ENCODE results near the gene ALG14. TPM values are rescaled to one million over a fixed set of nuclear protein-coding genes. Genes with fewer than 3 reads are reported as not detected.

The ALG14 gene
- total RNA-seq, 1 experiment from 2014 or later: 2.1 TPM

DNA sequence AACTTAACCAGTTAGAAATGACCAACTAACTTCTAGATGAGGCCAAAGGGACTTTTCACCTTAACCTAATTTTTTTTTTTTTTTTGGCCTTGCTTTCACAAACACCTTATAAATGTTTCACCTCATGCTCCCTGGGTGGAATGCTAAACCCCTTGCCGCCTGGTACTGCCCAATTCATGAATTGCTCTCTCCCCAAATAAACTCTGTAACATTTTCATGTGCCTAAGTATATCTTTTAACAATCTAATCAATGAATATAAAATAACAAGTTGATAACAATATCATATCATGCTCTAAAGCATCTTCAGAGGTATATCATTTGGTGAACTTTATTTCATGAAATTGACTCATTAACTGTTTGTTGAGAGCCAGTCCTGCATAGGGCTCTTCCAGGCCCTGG, 134.9 kb downstream of the ALG14 start:
- H3K36me3 ChIP-seq: 0 out of 2 replicates have a peak, but pooled peaks cover 3% of the 10 kb centered on the region

DNA sequence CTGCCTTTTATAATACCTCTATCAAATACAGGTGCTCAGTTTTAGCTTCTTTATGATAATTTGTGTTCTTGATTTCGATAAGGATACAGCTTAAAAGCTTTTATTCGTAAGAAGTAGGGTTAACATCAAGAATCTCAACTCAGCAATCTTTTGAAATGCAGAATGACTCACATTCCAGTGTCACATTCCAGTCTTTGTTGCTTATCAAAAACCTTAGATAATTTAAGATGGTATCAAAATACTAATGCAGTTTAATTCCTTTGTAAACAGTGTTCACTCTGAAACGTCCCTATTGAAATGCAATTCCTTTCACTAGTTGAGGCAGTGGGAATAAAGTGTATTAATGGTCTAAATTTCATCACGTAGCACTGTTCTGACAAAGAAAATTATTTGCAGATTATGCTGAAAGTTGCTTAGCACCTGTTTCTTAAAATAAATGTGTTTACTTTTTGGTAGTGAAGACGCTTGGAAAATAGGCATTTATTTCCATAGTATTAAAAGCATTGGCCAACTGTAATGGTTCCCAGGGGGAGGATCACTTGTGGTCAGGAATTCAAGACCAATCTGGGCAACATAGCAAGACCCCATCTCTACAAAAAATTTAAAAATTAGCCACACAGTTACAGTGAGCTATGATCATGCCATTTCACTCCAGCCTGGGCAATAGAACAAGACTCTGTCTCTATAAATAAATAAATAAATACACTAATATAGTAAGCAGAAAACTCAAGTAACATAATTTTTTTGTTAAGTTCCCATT, 135.7 kb downstream of the ALG14 start:
- peak overlapping the region; percentile 53 for H3K27ac ChIP-seq
- peaks cover 51% of the 10 kb centered on the region for H3K4me1 ChIP-seq (replicated peaks)
- peak in 1 of 2 experiments; percentile 60 for DNase-seq (ENCODE audit: low read depth in 1 of 2, low spot score in 2 of 2)
- H3K4me3 ChIP-seq: no peak overlapping the region
- 0 out of 2 replicates have a peak, but pooled peaks cover 3% of the 10 kb centered on the region for H3K36me3 ChIP-seq
- H3K27me3 ChIP-seq (replicated peaks): no peaks in the 10 kb centered on the region
- no peaks in the 10 kb centered on the region for H3K9me3 ChIP-seq (replicated peaks)

More for the DNA sequence above, 134.9 kb downstream of the ALG14 start:
- no peaks in the 10 kb centered on the region for H3K27me3 ChIP-seq (replicated peaks)
- no peak for DNase-seq (ENCODE audit: low read depth in 1 of 2, low spot score in 2 of 2)
- no peaks in the 10 kb centered on the region for H3K9me3 ChIP-seq (replicated peaks)
- peak overlapping the region; percentile 53 for H3K27ac ChIP-seq
- H3K4me1 ChIP-seq (replicated peaks): peaks cover 51% of the 10 kb centered on the region
- H3K4me3 ChIP-seq: no peak overlapping the region

DNA sequence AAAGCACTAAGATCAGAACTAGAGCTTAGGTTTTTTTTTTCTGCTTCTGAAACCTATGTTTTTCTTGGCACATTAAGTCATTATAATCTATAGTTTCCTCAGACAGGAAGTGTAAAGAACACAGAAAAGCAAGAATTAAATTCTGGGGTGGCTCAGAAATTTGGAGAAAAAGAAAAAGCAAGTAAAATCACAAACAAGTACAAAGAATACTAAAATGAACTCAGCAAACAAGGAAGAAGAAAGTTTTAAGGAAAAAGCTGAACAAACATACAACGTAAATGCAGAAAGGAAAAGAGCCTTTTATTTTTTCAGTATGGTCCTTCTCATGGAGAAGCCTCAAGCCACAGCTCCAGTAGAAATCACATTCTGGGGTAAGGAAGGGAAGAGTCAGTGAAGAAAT, 137.3 kb downstream of the ALG14 start:
- H3K27me3 ChIP-seq (replicated peaks): no peaks in the 10 kb centered on the region
- no peak for DNase-seq (ENCODE audit: low read depth in 1 of 2, low spot score in 2 of 2)
- H3K9me3 ChIP-seq (replicated peaks): no peaks in the 10 kb centered on the region
- H3K4me1 ChIP-seq (replicated peaks): peaks cover 53% of the 10 kb centered on the region
- H3K4me3 ChIP-seq: no peak overlapping the region
- H3K27ac ChIP-seq: peak overlapping the region; percentile 53; the same call in 1 of the 2 replicates
- H3K36me3 ChIP-seq: 0 out of 2 replicates have a peak, but pooled peaks cover 3% of the 10 kb centered on the region

DNA sequence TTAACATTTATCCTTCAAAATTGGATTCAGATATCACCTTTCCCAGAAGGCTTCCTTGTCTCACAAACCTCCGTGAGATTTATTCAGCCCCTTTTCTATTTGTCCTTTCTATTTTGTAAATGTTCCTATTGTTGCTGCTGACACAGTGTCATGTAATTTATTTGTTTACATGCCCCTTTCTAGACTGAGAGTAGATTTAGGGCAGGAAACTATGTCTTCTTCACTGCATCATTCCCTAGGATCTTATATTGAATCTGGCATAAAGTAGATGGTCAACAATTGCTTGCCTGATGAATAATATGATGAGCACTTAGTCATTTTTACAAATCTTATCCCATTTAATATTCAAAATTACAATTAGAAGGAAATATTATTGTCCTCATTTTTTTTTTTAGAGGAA, 137.7 kb downstream of the ALG14 start:
- H3K36me3 ChIP-seq: 0 out of 2 replicates have a peak, but pooled peaks cover 3% of the 10 kb centered on the region
- peak in 1 of 2 experiments; percentile 40 for DNase-seq (ENCODE audit: low read depth in 1 of 2, low spot score in 2 of 2)
- H3K4me1 ChIP-seq (replicated peaks): peaks cover 54% of the 10 kb centered on the region
- no peak overlapping the region for H3K4me3 ChIP-seq
- H3K9me3 ChIP-seq (replicated peaks): no peaks in the 10 kb centered on the region
- H3K27ac ChIP-seq: peak overlapping the region; percentile 53
- H3K27me3 ChIP-seq (replicated peaks): no peaks in the 10 kb centered on the region

DNA sequence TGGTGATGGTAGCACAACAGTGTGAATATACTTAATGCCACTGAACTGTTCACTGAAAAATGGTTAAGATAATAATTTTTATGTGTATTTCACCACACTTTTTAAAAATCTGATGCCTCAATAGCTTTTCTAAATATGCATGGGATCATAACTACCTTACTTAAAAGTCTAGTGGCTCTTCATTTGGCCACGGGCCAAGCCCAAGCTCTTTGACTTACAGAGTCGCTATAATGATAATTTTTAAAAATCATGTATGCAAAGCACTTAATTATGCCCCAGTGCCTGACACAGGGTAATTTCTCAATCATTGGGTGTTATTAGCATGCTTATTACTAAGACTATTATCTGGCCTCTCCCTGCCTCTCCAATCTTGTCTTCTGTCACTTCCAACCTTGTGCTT, 138.2 kb downstream of the ALG14 start:
- Histone ChIP-seq H3K9me3 (replicated peaks) (no peaks in the 10 kb centered on the region), H3K27me3 (replicated peaks) (no peaks in the 10 kb centered on the region), H3K4me3 (no peak overlapping the region), H3K4me1 (replicated peaks) (peaks cover 59% of the 10 kb centered on the region), H3K36me3 (0 out of 2 replicates have a peak, but pooled peaks cover 3% of the 10 kb centered on the region), H3K27ac (peak overlapping the region; percentile 18; the same call in 1 of the 2 replicates)
- no peak for DNase-seq (ENCODE audit: low read depth in 1 of 2, low spot score in 2 of 2)

DNA sequence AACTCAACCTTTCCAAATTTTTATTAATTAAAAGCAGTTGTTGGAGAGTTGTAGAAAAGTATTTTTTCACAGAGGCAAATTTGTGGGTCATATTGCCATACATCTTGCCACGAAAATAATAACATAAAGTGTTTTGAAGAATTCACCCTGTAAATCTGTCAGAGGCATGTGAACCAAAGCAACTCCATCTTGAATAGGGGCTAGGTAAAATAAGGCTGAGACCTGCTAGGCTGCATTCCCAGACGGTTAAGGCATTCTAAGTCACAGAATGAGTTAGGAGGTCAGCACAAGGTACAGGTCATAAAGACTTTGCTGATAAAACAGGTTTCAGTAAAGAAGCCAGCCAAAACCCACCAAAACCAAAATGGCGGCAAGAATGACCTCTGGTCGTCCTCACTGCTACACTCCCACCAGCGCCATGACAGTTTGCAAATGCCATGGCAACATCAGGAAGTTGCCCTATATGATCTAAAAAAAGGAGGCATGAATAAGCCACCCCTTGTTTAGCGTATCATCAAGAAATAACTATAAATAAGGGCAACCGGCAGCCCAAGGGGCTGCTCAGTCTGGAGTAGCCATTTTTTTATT, 141.4 kb downstream of the ALG14 start:
- H3K9me3 ChIP-seq (replicated peaks): no peaks in the 10 kb centered on the region; the same call in 1 of the 2 replicates
- peaks cover 54% of the 10 kb centered on the region for H3K4me1 ChIP-seq (replicated peaks)
- no peak overlapping the region for H3K4me3 ChIP-seq
- H3K36me3 ChIP-seq: peaks cover 8% of the 10 kb centered on the region
- no peaks in the 10 kb centered on the region for H3K27me3 ChIP-seq (replicated peaks)
- DNase-seq (ENCODE audit: low read depth in 1 of 2, low spot score in 2 of 2): no peak
- no peak overlapping the region for H3K27ac ChIP-seq

DNA sequence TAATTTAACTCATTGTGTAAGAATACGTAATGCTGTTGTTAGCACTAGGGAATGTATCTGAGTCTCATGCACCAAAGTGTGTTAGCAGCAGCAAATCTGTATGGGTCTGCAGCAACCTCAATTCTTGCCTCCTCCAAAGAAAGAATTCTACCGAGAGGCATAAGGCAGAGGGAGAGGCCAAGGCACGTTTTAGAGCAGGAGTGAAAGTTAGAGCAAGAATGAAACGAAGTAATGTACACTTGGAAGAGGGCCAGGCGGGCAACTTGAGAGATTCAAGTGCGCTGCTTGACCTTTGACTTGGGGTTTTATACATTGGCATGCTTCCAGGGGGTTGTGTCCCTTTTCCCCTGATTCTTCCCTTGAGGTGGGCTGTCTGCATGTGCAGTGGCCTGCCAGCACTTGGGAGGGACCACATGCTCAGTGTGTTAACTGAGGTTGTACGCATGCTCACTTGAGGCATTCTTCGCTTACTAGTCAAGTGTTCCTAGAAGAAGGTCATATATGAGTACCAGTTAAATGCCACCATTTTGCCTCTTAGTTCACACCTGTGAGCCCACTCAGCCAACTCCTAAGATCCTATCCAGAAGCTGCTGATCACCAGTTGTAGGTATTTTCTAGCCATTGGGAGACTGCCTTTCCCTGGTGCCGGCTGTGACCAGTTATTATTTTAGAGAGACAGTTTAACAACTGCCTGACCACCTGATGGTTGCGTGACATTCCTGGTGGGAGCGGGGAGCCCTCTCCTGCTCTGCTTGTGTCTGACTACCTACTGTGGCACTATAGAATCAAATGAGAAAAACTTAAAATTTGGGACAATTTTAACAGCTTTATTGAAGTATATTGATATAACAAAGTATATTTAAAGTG, 143.2 kb downstream of the ALG14 start:
- H3K36me3 ChIP-seq: peaks cover 22% of the 10 kb centered on the region
- no peaks in the 10 kb centered on the region for H3K27me3 ChIP-seq (replicated peaks)
- peaks cover 45% of the 10 kb centered on the region for H3K4me1 ChIP-seq (replicated peaks)
- DNase-seq (ENCODE audit: low read depth in 1 of 2, low spot score in 2 of 2): no peak
- H3K27ac ChIP-seq: peak overlapping the region; percentile 5
- H3K4me3 ChIP-seq: 0 out of 2 replicates have a peak overlapping the region, but pooled peaks have one; percentile 1
- H3K9me3 ChIP-seq (replicated peaks): no peaks in the 10 kb centered on the region; the same call in 1 of the 2 replicates

DNA sequence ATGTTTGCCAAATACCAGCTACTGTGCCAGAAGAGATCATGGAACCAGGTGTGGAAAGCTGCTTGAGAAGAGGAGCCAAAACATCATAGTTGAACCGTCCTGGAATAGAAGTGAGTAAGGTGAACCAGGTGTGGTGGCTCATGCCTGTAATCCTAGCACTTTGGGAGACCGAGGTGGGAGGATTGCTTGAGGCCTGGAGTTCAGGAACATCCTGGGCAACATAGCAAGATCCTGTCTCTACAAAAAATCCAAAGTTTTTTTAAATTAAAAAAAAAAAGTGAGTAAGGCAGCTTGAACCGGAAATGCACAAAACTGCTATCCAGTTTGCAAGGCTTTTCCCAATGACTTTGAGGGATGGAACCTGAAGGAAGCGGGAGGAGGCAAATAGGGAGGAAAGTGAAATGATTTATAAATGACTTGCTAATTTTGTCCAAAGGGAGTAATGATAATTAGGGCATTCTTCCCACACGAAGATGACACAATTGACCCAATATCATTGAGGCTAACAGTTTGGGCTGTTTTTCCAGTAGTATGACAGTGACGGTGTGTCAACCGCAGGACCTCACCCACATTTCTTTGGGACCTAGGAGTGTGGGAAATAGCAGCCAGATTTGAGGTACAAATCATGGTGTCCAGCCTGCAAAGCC, 144.3 kb downstream of the ALG14 start:
- Histone ChIP-seq H3K27me3 (replicated peaks) (no peaks in the 10 kb centered on the region), H3K27ac (peak overlapping the region; percentile 87), H3K4me1 (replicated peaks) (peaks cover 51% of the 10 kb centered on the region), H3K4me3 (peak overlapping the region; percentile 94; the same call in 1 of the 2 replicates), H3K9me3 (replicated peaks) (no peaks in the 10 kb centered on the region; the same call in 1 of the 2 replicates), H3K36me3 (peaks cover 34% of the 10 kb centered on the region)
- DNase-seq (ENCODE audit: low read depth in 1 of 2, low spot score in 2 of 2): no peak

DNA sequence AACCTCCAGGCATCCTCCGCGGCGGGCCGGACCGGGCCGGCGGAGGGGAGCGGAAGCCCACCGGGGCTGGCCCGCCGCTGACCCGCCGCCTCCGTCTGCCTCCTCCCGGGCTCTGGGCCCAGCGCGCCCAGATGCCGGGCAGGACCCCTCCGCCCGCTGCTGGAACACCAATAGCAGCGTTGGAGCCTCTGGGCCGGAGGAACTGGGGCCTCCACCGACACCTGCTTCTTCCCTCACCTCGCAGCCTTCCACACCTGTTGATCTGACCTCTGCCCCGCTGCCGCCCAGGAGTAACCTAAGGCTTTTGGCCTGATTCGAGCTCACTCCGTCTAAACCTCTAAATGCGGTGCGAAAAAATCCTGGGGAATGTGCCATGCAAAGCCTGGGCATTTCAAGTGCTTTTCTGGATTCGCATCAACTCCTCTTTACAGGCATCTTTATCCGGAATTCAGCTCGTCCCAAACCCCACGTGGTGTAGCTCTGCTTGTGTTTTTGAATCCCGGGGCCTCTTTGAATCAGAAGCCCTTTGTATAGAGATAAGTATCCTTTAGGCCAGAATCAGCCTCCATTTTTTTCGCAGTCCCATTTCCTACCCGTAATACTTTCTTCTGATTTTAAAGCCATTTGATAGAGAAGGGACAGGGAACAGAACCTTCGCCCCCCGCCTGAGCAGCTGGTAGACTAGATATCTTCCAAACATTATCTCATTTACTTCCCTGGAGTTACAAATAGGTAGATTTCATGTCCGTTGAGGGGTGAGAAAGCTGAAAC, 145.2 kb downstream of the ALG14 start:
- peak overlapping the region; percentile 87 for H3K27ac ChIP-seq
- no peaks in the 10 kb centered on the region; the same call in 1 of the 2 replicates for H3K9me3 ChIP-seq (replicated peaks)
- peaks cover 58% of the 10 kb centered on the region for H3K4me1 ChIP-seq (replicated peaks)
- peak; percentile 57 to 86 for DNase-seq (ENCODE audit: low read depth in 1 of 2, low spot score in 2 of 2)
- peak overlapping the region; percentile 94 for H3K4me3 ChIP-seq
- H3K27me3 ChIP-seq (replicated peaks): no peaks in the 10 kb centered on the region
- peaks cover 40% of the 10 kb centered on the region for H3K36me3 ChIP-seq

DNA sequence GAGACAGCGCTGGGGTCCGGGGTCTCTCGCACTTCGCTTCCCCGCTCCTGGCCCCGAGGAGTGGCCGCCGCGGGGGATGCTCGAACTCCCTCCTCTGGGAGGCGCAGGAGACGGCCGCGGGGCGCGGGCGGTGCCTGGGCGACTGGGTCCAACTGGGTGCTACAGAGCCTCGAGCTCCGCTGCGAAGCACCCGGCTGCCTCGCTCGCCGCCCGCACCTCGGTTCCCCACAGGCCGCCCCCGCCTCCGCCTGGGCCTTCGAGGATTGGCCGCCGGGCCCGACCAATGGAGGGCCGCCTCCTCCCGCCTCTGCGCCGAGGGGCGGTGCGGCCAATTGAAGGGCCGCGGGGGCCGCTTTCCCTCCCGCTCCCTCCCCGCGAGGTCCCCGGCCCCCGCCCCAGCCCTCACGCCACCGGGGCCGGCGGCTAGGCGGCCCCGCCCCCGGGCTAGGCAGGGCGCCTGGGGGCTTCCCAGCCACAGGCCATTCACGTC, 145.8 kb downstream of the ALG14 start, which contains the start of gene CNN3:
Gene CNN3, minus strand, starts transcription at position 196 of the 490 bp plus-strand sequence. CDS start 216 bp downstream, outside the sequence.
- H3K36me3 ChIP-seq: peaks cover 46% of the 10 kb centered on the region
- no peaks in the 10 kb centered on the region; the same call in 1 of the 2 replicates for H3K9me3 ChIP-seq (replicated peaks)
- peak within 1 kb of the TSS; percentile 98 for H3K27ac ChIP-seq
- no peaks in the 10 kb centered on the region for H3K27me3 ChIP-seq (replicated peaks)
- DNase-seq (ENCODE audit: low read depth in 1 of 2, low spot score in 2 of 2): peak; percentile 96 to 97
- peaks cover 63% of the 10 kb centered on the region for H3K4me1 ChIP-seq (replicated peaks)
- H3K4me3 ChIP-seq: peak within 1 kb of the TSS; percentile 94

DNA sequence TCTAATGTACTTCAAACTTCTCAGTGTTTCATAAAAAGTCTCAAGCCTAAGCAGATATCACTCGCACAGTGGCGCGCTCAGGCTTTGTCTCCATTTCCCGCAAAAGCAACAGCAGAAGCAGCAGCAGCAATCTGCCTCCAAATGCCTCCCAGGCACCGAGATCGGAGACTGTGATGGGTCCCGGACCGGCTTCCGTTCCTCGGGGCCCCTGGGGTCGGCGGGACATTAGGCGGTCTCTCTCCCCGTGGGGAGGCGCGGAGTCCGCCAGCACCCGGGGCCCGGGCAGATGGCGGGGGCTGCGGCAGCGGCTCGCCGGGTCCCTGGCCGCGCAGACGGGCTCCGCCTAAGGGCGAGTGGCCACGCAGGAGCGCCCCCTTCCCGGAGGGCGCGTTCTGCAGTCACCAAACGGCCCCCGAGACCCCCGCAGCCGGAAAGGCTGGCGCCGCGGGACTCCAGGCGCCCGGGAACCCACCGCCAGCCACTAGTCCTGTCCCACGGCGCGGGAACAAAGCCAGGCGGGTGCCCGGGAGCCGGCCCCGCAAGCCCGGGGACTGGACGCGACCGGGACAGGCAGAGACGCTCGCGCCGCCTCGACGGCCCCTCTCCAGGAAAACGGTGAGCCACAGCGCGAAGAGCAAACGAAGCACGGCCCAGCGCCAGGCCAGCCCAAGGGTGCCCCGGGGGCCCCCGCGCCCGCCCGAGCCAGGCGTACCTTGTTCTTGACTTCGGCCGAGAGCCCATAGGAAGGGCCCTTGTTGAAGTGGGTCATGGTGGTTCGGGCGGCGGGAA, 146.4 kb downstream of the ALG14 start:
- Histone ChIP-seq H3K27ac (peak overlapping the region; percentile 98), H3K4me1 (replicated peaks) (peaks cover 64% of the 10 kb centered on the region), H3K9me3 (replicated peaks) (no peaks in the 10 kb centered on the region; the same call in 1 of the 2 replicates), H3K36me3 (peaks cover 53% of the 10 kb centered on the region), H3K4me3 (peak overlapping the region; percentile 94), H3K27me3 (replicated peaks) (no peaks in the 10 kb centered on the region)
- DNase-seq (ENCODE audit: low read depth in 1 of 2, low spot score in 2 of 2): peak; percentile 67 to 83
